Body of pancreas (tissue), 4 donors: ENCODE data around the gene USP53. TPM values are rescaled to one million over a fixed set of nuclear protein-coding genes. Genes with fewer than 3 reads are reported as not detected.

Experiments used
- ATAC-seq: fragments of 150-250 bp; one replicate; pipeline ENCODE4 v1.9.1; 2016
- DNase-seq, 4 donors: peaks; one replicate each; pipeline ENCODE4 v3.0.0-alpha.2; 2019
- H3K27ac ChIP-seq, 4 donors: fragments of 200-600 bp; sonication (generic); 1 replicate in 3 of 4; 2 replicates in 1 of 4; pipeline versions ENCODE4 v1.5.1 to v1.6.1; 2016 to 2019; ENCODE audit warnings: mild to moderate bottlenecking in 1 of 4, mixed read lengths in 1 of 4, moderate library complexity in 1 of 4
- H3K27me3 ChIP-seq, 2 donors: fragments of 200-600 bp; sonication (generic); one replicate each; pipeline ENCODE4 v1.6.0; 2016; ENCODE audit warnings: mild to moderate bottlenecking in 1 of 2
- H3K36me3 ChIP-seq, 2 donors: fragments of 200-600 bp; sonication (generic); replicated peaks in 1 of 2; 2 replicates each; pipeline ENCODE4 v1.5.1; 2016; ENCODE audit warnings: low read depth in 2 of 2; ENCODE audit not compliant: insufficient read depth in 1 of 2
- H3K4me1 ChIP-seq: fragments of 200-600 bp; sonication (generic); one replicate; pipeline ENCODE4 v1.6.0; 2016
- H3K4me3 ChIP-seq, 2 donors: fragments of 200-600 bp; sonication (generic); 1 replicate in 1 of 2; 2 replicates in 1 of 2; pipeline ENCODE4 v1.5.1; 2016 to 2019
- H3K9me3 ChIP-seq, 3 donors: fragments of 200-600 bp; sonication (generic); 1 replicate in 2 of 3; 2 replicates in 1 of 3; pipeline ENCODE4 v1.5.1; 2016
- POLR2A ChIP-seq, 3 donors: fragments of 450-650 bp; IDR thresholded peaks; one replicate each; pipeline ENCODE4 v1.6.1; 2016; ENCODE audit warnings: antibody characterized with exemption in 3 of 3, mild to moderate bottlenecking in 2 of 3
- WGBS, 2 donors: methylation state at CpG; one replicate each; pipeline ENCODE4 v1.1.5; 2017; 5-methylcytosine and 5-hydroxymethylcytosine counted together
- intact Hi-C: fragments of 100-400 bp; cut with DNase I; formaldehyde crosslinking; loops from one replicate; pipeline ENCODE4 v1.15.1; 2023
- total RNA-seq, 2 donors: library from RNA; depleted of rRNA; stranded (reverse); fragments of >200 nt; gene quantifications; one replicate each; pipeline ENCODE4 v1.1.0, GENCODE V29; 2016
- TF ChIP-seq, protein P1 (sequence below), 7 experiments: fragments of 450-650 bp in 4 of 7; fragments of 200-600 bp in 3 of 7; sonication (generic) in 3 of 7; IDR thresholded peaks; one replicate each; pipeline ENCODE4 v1.5.1; 2016 to 2019; ENCODE audit warnings: antibody characterized with exemption in 7 of 7

Gene USP53
- total RNA-seq, 2 donors from 2014 or later, result 47.5 to 77.6 TPM

DNA sequence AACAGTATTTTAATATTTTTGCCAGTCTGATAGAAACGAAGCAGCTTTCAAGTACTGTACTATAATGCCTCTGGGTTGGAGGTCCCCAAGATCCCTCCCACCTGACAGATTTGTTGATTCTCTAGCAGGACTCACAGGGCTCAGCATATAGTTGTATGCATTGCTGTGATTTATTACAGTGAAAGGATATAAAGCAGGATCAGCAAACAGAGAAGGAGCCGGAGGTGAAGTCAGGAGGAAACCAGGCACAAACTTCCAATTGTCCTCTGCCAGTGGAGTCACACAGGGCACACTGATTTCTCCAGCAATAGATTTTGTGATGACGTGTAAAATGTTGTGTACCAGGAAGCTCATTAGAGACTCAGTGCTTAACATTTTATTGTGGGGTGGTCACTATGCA lies 19.0 kb downstream of the USP53 start:
- H3K4me3 ChIP-seq, result no peak overlapping the region
- no peaks in the 10 kb centered on the region for H3K9me3 ChIP-seq
- WGBS, 2 donors, result 85 to 86% methylated on average over 3 of the region's 3 CpGs
- no peak for DNase-seq
- intact Hi-C loops, result no loop called here
- no peak for ATAC-seq
- peaks cover 0 to 3% of the 10 kb centered on the region in 2 donors for H3K36me3 ChIP-seq
- no peak for TF ChIP-seq POLR2A (IDR thresholded peaks at IDR 0.05)
- TF ChIP-seq, protein P1, sequence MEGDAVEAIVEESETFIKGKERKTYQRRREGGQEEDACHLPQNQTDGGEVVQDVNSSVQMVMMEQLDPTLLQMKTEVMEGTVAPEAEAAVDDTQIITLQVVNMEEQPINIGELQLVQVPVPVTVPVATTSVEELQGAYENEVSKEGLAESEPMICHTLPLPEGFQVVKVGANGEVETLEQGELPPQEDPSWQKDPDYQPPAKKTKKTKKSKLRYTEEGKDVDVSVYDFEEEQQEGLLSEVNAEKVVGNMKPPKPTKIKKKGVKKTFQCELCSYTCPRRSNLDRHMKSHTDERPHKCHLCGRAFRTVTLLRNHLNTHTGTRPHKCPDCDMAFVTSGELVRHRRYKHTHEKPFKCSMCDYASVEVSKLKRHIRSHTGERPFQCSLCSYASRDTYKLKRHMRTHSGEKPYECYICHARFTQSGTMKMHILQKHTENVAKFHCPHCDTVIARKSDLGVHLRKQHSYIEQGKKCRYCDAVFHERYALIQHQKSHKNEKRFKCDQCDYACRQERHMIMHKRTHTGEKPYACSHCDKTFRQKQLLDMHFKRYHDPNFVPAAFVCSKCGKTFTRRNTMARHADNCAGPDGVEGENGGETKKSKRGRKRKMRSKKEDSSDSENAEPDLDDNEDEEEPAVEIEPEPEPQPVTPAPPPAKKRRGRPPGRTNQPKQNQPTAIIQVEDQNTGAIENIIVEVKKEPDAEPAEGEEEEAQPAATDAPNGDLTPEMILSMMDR (IDR thresholded peaks at IDR 0.05), result no peak
- peaks cover 17% of the 10 kb centered on the region for H3K4me1 ChIP-seq
- no peaks in the 10 kb centered on the region for H3K27me3 ChIP-seq
- no peak overlapping the region for H3K27ac ChIP-seq

DNA sequence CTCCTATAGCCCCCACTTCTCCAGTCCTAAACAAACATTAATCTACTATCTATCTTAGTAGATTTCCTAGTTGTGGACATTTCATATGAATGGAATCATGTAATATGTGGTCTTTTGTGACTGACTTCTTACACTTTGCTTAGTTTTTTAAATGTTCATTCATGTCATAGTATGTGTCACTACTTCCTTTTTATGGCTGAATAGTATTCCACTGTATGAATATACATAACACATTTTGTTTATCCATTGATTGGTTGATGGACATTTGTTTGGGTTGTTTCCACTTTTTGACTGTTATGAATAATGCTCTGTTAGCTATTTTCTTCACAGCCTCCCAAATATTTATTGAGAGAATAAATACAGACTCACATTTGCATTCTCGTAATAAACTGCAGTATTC lies 19.8 kb downstream of the USP53 start:
- no peak overlapping the region for H3K27ac ChIP-seq
- WGBS, 2 donors, result 93 to 97% methylated on average over 1 of the region's 1 CpG
- H3K4me3 ChIP-seq, result no peak overlapping the region
- H3K4me1 ChIP-seq, result peaks cover 15% of the 10 kb centered on the region
- DNase-seq (no peak), ATAC-seq (no peak)
- intact Hi-C loops, result no loop called here
- no peak for TF ChIP-seq POLR2A (IDR thresholded peaks at IDR 0.05)
- TF ChIP-seq, protein P1 (IDR thresholded peaks at IDR 0.05), result no peak
- no peaks in the 10 kb centered on the region for H3K27me3 ChIP-seq
- no peaks in the 10 kb centered on the region for H3K9me3 ChIP-seq
- peaks cover 0 to 5% of the 10 kb centered on the region in 2 donors for H3K36me3 ChIP-seq

DNA sequence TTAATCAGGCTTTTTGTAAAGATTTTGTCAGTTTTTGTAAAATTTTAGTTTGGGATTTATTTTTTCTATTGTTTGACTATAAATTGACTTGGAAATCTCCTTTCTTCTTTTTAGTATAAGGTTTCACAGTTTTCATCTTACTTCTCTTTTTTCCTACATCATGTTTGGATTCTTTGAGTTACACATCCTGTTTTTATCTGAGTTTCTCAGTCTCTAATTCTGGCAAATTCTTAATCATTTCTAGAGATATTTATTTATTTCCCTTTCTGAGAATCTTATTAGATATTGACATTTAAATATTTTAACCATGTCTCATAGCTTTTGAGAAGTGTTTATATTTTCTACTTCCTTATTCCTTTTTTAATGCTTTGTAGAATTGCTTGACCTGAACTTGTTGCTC lies 20.7 kb downstream of the USP53 start:
- Histone ChIP-seq H3K27ac (no peak overlapping the region), H3K27me3 (no peaks in the 10 kb centered on the region), H3K4me1 (peaks cover 18% of the 10 kb centered on the region), H3K4me3 (no peak overlapping the region), H3K9me3 (no peaks in the 10 kb centered on the region), H3K36me3 (peaks cover 0 to 5% of the 10 kb centered on the region in 2 donors)
- TF ChIP-seq POLR2A (IDR thresholded peaks at IDR 0.05), result no peak
- TF ChIP-seq, protein P1 (IDR thresholded peaks at IDR 0.05), result no peak
- DNase-seq (no peak), ATAC-seq (no peak)
- intact Hi-C loops, result no loop called here

- peaks cover 18% of the 10 kb centered on the region for H3K4me1 ChIP-seq
- DNase-seq (no peak), ATAC-seq (no peak)
- peaks cover 0 to 5% of the 10 kb centered on the region in 2 donors for H3K36me3 ChIP-seq
- no peaks in the 10 kb centered on the region for H3K27me3 ChIP-seq
- 42 to 55% methylated on average over 3 of the region's 3 CpGs for WGBS, 2 donors
- intact Hi-C loops, result no loop called here
- H3K9me3 ChIP-seq, result no peaks in the 10 kb centered on the region
- TF ChIP-seq, protein P1 (IDR thresholded peaks at IDR 0.05), result no peak
- TF ChIP-seq POLR2A (IDR thresholded peaks at IDR 0.05), result no peak
- no peak overlapping the region for H3K4me3 ChIP-seq
- peak overlapping the region in 1 of 4 donors; percentile 24 for H3K27ac ChIP-seq
Measured at GRCh38 chr4:119233750-119234149, 21.2 kb downstream of the USP53 start.

DNA sequence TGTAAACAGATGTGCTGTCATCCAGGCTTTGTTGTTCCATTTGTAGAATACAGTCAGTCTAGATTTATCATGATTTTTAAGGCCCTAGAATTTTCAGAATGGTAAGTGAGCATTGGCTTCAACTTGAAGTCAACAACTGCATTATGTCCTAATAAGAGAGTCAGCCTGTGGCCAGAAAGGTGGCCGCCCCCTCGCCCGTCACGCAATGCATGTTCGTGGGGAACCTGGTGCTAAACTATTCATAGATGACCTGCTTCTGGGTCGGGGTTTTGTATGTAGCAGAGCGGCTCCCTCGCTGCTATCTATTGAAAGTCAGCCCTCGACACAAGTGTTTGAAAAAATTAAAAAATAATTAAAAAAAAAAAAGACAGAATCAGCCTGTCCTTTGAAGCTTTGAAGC lies 24.7 kb downstream of the USP53 start:
- no peak for ATAC-seq
- TF ChIP-seq, protein P1 (IDR thresholded peaks at IDR 0.05), result no peak
- no peak for TF ChIP-seq POLR2A (IDR thresholded peaks at IDR 0.05)
- no peaks in the 10 kb centered on the region for H3K27me3 ChIP-seq
- H3K36me3 ChIP-seq, result peaks cover 0 to 8% of the 10 kb centered on the region in 2 donors
- no peak overlapping the region for H3K4me3 ChIP-seq
- no peaks in the 10 kb centered on the region for H3K9me3 ChIP-seq
- no peak overlapping the region for H3K27ac ChIP-seq
- DNase-seq, result no peak
- intact Hi-C loops, result no loop called here
- 94 to 96% methylated on average over 9 of the region's 9 CpGs for WGBS, 2 donors
- H3K4me1 ChIP-seq, result peaks cover 18% of the 10 kb centered on the region
